ENCODE data around the gene CUX1. TPM values are rescaled to one million over a fixed set of nuclear protein-coding genes. Genes with fewer than 3 reads are reported as not detected.

CUX1 gene
- total and polyA plus RNA-seq, 2 donors (not counting 1 experiment from before 2014, with no cell fraction given) = 10.8 to 86.5 TPM

GRCh38 chr7:102215711-102216110 lies 398.3 kb downstream of the CUX1 start:
- no peaks in the 10 kb centered on the region for H3K79me2 ChIP-seq (ENCODE audit: control insufficient read depth, insufficient read depth, low read length)
- ATAC-seq (ENCODE audit: low read depth) (no peak), DNase-seq (no peak)
- ChIA-PET POLR2A (no interaction called here), CTCF (no interaction called here)
- H3K4me1 ChIP-seq (ENCODE audit: control insufficient read depth in 2 of 2, insufficient read depth in 2 of 2, low read length in 2 of 2) = no peaks in the 10 kb centered on the region
- H3K4me3 ChIP-seq (ENCODE audit: control extremely low read depth in 1 of 5, extremely low read depth in 1 of 5, insufficient read depth in 1 of 5, low read depth in 2 of 5, low read length in 4 of 5) = no peak overlapping the region
- no peak overlapping the region for H3K9ac ChIP-seq (ENCODE audit: low read length)
- H3K4me2 ChIP-seq (replicated peaks; ENCODE audit: low read depth, low read length, poor library complexity, severe bottlenecking) = no peak overlapping the region
- H3K36me3 ChIP-seq (replicated peaks in 1 of 2; ENCODE audit: control extremely low read depth in 1 of 2, control insufficient read depth in 1 of 2, extremely low read depth in 1 of 2, insufficient read depth in 2 of 2, low read length in 1 of 2) = peaks cover 1 to 2% of the 10 kb centered on the region in 2 experiments
- Mint-ChIP-seq H3K27ac (no peak overlapping the region), H3K4me1 (peaks cover 5% of the 10 kb centered on the region), H3K4me3 (no peak overlapping the region), H3K9me3 (ENCODE audit: insufficient read depth) (no peaks in the 10 kb centered on the region), H3K27me3 (no peaks in the 10 kb centered on the region)
- H2AFZ ChIP-seq (ENCODE audit: insufficient read depth, low read depth, low read length, poor library complexity, severe bottlenecking) = no peak overlapping the region
- no peaks in the 10 kb centered on the region for H3K27me3 ChIP-seq (replicated peaks in 1 of 4; ENCODE audit: control extremely low read depth in 1 of 4, control insufficient read depth in 3 of 4, insufficient read depth in 4 of 4, low read length in 3 of 4)
- 87% methylated on average over 8 of the region's 11 CpGs for WGBS (ENCODE audit: insufficient coverage)
- H3K27ac ChIP-seq (ENCODE audit: low read length in 2 of 2) = no peak overlapping the region
- TF ChIP-seq EZH2 (IDR thresholded peaks at IDR 0.05; ENCODE audit: borderline replicate concordance, insufficient read depth, low read depth, low read length, poor library complexity, severe bottlenecking) (no peak), CTCF (IDR thresholded peaks at IDR 0.05) (no peak)
- H4K20me1 ChIP-seq (ENCODE audit: control insufficient read depth, insufficient read depth, low read length, poor library complexity, severe bottlenecking) = no peaks in the 10 kb centered on the region
- intact Hi-C loops (cut with micrococcal nuclease) = no loop called here
- H3K9me3 ChIP-seq (ENCODE audit: control extremely low read depth in 1 of 3, control insufficient read depth in 2 of 3, insufficient read depth in 1 of 3, low read length in 2 of 3) = no peaks in the 10 kb centered on the region

- Histone ChIP-seq H4K20me1 (ENCODE audit: control insufficient read depth, insufficient read depth, low read length, poor library complexity, severe bottlenecking) (no peaks in the 10 kb centered on the region), H3K27me3 (replicated peaks in 1 of 4; ENCODE audit: control extremely low read depth in 1 of 4, control insufficient read depth in 3 of 4, insufficient read depth in 4 of 4, low read length in 3 of 4) (no peaks in the 10 kb centered on the region), H3K9me3 (ENCODE audit: control extremely low read depth in 1 of 3, control insufficient read depth in 2 of 3, insufficient read depth in 1 of 3, low read length in 2 of 3) (no peaks in the 10 kb centered on the region), H3K4me3 (ENCODE audit: control extremely low read depth in 1 of 5, extremely low read depth in 1 of 5, insufficient read depth in 1 of 5, low read depth in 2 of 5, low read length in 4 of 5) (no peak overlapping the region), H3K27ac (ENCODE audit: low read length in 2 of 2) (no peak overlapping the region), H3K4me2 (replicated peaks; ENCODE audit: low read depth, low read length, poor library complexity, severe bottlenecking) (no peak overlapping the region), H3K4me1 (ENCODE audit: control insufficient read depth in 2 of 2, insufficient read depth in 2 of 2, low read length in 2 of 2) (no peaks in the 10 kb centered on the region), H3K9ac (ENCODE audit: low read length) (no peak overlapping the region), H3K79me2 (ENCODE audit: control insufficient read depth, insufficient read depth, low read length) (no peaks in the 10 kb centered on the region), H3K36me3 (replicated peaks in 1 of 2; ENCODE audit: control extremely low read depth in 1 of 2, control insufficient read depth in 1 of 2, extremely low read depth in 1 of 2, insufficient read depth in 2 of 2, low read length in 1 of 2) (peaks cover 0 to 5% of the 10 kb centered on the region in 2 experiments), H2AFZ (ENCODE audit: insufficient read depth, low read depth, low read length, poor library complexity, severe bottlenecking) (no peak overlapping the region)
- POLR2A ChIA-PET = no interaction called here
- 95% methylated on average over 5 of the region's 8 CpGs for WGBS (ENCODE audit: insufficient coverage)
- Mint-ChIP-seq H3K4me3 (no peak overlapping the region), H3K27ac (no peak overlapping the region), H3K4me1 (peaks cover 3% of the 10 kb centered on the region), H3K27me3 (no peaks in the 10 kb centered on the region), H3K9me3 (ENCODE audit: insufficient read depth) (no peaks in the 10 kb centered on the region)
- intact Hi-C loops (cut with micrococcal nuclease) = no loop called here
- ATAC-seq (ENCODE audit: low read depth) (no peak), DNase-seq (no peak)
- TF ChIP-seq CTCF (IDR thresholded peaks at IDR 0.05) (no peak), EZH2 (IDR thresholded peaks at IDR 0.05; ENCODE audit: borderline replicate concordance, insufficient read depth, low read depth, low read length, poor library complexity, severe bottlenecking) (no peak)
- CTCF ChIA-PET = no interaction called here
Observed at GRCh38 chr7:102216573-102217314, 399.3 kb downstream of the CUX1 start.
